RWPE2 (cell line): Measurements from ENCODE around the gene SEPTIN5.
A peak's percentile ranks its signal among the peaks of the same experiment; 100 is the strongest.

Experiments
- ATAC-seq: fragments of 200-7000 bp; cut with Tn5 transposase; 3 replicates; pipeline ENCODE4 v1.9.1; 2021; ENCODE audit warnings: low read depth
- DNase-seq: peaks from one replicate; pipeline ENCODE4 v3.0.0-alpha.2; 2020; ENCODE audit warnings: low spot score
- H3K27ac ChIP-seq: fragments of 450-650 bp; 2 replicates; pipeline ENCODE4 v1.5.1; 2017; ENCODE audit warnings: mild to moderate bottlenecking; ENCODE audit not compliant: poor library complexity, severe bottlenecking
- H3K27me3 ChIP-seq: fragments of 250-450 bp; sonication (Bioruptor Pico); 2 replicates; pipeline ENCODE4 v1.5.1; 2021; ENCODE audit warnings: mild to moderate bottlenecking, moderate library complexity; ENCODE audit not compliant: insufficient read depth, poor library complexity, severe bottlenecking
- H3K36me3 ChIP-seq: fragments of 250-450 bp; sonication (Bioruptor Pico); 2 replicates; pipeline ENCODE4 v1.5.1; 2020; ENCODE audit warnings: low read depth, mild to moderate bottlenecking, moderate library complexity
- H3K4me1 ChIP-seq: fragments of 250-450 bp; sonication (Bioruptor Pico); 2 replicates; pipeline ENCODE4 v1.5.1; 2021; ENCODE audit warnings: mild to moderate bottlenecking, moderate library complexity; ENCODE audit not compliant: insufficient read depth, poor library complexity, severe bottlenecking
- H3K4me3 ChIP-seq: fragments of 250-450 bp; sonication (Bioruptor Pico); 2 replicates; pipeline ENCODE4 v1.5.1; 2021; ENCODE audit warnings: mild to moderate bottlenecking, moderate library complexity; ENCODE audit not compliant: severe bottlenecking
- H3K9me3 ChIP-seq: fragments of 250-450 bp; sonication (Bioruptor Pico); 2 replicates; pipeline ENCODE4 v1.5.1; 2021; ENCODE audit warnings: mild to moderate bottlenecking, moderate library complexity; ENCODE audit not compliant: severe bottlenecking
- CTCF ChIP-seq: fragments of 450-650 bp; IDR thresholded peaks from one replicate; pipeline ENCODE4 v1.5.1; 2017; ENCODE audit warnings: mild to moderate bottlenecking, moderate library complexity; ENCODE audit not compliant: poor library complexity, severe bottlenecking

SEPTIN5 gene

GRCh38 chr22:19706661-19707151 is 7.6 kb upstream of the SEPTIN5 start:
- H3K4me3 ChIP-seq, result no peak overlapping the region
- H3K27ac ChIP-seq, result no peak overlapping the region
- no peaks in the 10 kb centered on the region for H3K9me3 ChIP-seq
- no peaks in the 10 kb centered on the region for H3K27me3 ChIP-seq
- DNase-seq (no peak), ATAC-seq (no peak)
- H3K36me3 ChIP-seq, result no peaks in the 10 kb centered on the region
- no peak for TF ChIP-seq CTCF
- no peaks in the 10 kb centered on the region for H3K4me1 ChIP-seq

- Histone ChIP-seq H3K4me1 (no peaks in the 10 kb centered on the region), H3K27ac (no peak overlapping the region), H3K27me3 (no peaks in the 10 kb centered on the region), H3K9me3 (no peaks in the 10 kb centered on the region), H3K4me3 (no peak overlapping the region), H3K36me3 (no peaks in the 10 kb centered on the region)
- ATAC-seq (no peak), DNase-seq (peak; percentile 44)
- TF ChIP-seq CTCF, result no peak
Measured at GRCh38 chr22:19707347-19708290, 6.7 kb upstream of the SEPTIN5 start.

- TF ChIP-seq CTCF, result no peak
- Histone ChIP-seq H3K27me3 (no peaks in the 10 kb centered on the region), H3K27ac (no peak overlapping the region), H3K4me3 (no peak overlapping the region), H3K9me3 (no peaks in the 10 kb centered on the region), H3K4me1 (no peaks in the 10 kb centered on the region), H3K36me3 (no peaks in the 10 kb centered on the region)
- ATAC-seq (no peak), DNase-seq (peak; percentile 56)
Measured at GRCh38 chr22:19708321-19709011, 5.8 kb upstream of the SEPTIN5 start.

- DNase-seq, result peak; percentile 44
- Histone ChIP-seq H3K9me3 (no peaks in the 10 kb centered on the region), H3K4me1 (no peaks in the 10 kb centered on the region), H3K36me3 (no peaks in the 10 kb centered on the region), H3K27ac (no peak overlapping the region), H3K27me3 (no peaks in the 10 kb centered on the region), H3K4me3 (no peak overlapping the region)
- no peak for TF ChIP-seq CTCF
- ATAC-seq, result no peak
Measured at GRCh38 chr22:19709063-19709769, 5.1 kb upstream of the SEPTIN5 start.
